ENCODE data around the gene GUSB. TPM values are rescaled to one million over a fixed set of nuclear protein-coding genes. Genes with fewer than 3 reads are reported as not detected.

Gene GUSB
- total and polyA plus RNA-seq, 2 donors (not counting 1 experiment from before 2014, with no cell fraction given) = 21.8 to 42.6 TPM

DNA sequence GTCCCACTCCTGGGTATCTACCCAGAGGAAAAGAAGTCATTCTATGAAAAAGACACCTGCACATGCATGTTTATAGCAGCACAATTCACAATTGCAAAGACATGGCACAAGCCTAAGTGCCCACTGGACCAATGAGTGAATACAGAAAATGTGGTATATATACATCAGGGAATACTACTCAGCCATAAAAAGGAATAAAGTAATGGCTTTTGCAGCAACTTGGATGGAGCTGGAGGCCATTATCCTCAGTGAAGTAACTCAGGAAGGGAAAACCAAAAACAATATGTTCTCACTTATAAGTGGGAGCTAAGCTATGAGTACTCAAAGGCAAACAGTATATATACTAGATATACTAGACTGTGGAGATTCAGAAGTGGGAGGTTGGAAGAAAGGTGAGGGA lies 55.4 kb downstream of the GUSB start:
- TF ChIP-seq, protein P1, sequence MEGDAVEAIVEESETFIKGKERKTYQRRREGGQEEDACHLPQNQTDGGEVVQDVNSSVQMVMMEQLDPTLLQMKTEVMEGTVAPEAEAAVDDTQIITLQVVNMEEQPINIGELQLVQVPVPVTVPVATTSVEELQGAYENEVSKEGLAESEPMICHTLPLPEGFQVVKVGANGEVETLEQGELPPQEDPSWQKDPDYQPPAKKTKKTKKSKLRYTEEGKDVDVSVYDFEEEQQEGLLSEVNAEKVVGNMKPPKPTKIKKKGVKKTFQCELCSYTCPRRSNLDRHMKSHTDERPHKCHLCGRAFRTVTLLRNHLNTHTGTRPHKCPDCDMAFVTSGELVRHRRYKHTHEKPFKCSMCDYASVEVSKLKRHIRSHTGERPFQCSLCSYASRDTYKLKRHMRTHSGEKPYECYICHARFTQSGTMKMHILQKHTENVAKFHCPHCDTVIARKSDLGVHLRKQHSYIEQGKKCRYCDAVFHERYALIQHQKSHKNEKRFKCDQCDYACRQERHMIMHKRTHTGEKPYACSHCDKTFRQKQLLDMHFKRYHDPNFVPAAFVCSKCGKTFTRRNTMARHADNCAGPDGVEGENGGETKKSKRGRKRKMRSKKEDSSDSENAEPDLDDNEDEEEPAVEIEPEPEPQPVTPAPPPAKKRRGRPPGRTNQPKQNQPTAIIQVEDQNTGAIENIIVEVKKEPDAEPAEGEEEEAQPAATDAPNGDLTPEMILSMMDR (conservative IDR thresholded peaks at IDR 0.05 in 1 of 2, IDR thresholded peaks at IDR 0.05 in 1 of 2; ENCODE audit: low read depth in 1 of 2, low read length in 2 of 2) = no peak
- no peak for TF ChIP-seq EZH2 (IDR thresholded peaks at IDR 0.05; ENCODE audit: low read length, missing control alignments)
- Histone ChIP-seq H3K4me1 (ENCODE audit: control insufficient read depth, extremely low read depth, insufficient read depth, low read length) (no peaks in the 10 kb centered on the region), H3K27ac (ENCODE audit: insufficient read depth, low read length) (no peak overlapping the region), H3K4me2 (ENCODE audit: extremely low read depth, insufficient read depth, low read length) (no peak overlapping the region), H3K9ac (ENCODE audit: insufficient read depth, low read length) (no peak overlapping the region), H3K79me2 (ENCODE audit: control insufficient read depth, insufficient read depth, low read length) (no peaks in the 10 kb centered on the region), H3K27me3 (ENCODE audit: control insufficient read depth, insufficient read depth, low read length) (no peaks in the 10 kb centered on the region), H3K36me3 (ENCODE audit: control insufficient read depth, insufficient read depth, low read length) (no peaks in the 10 kb centered on the region), H2AFZ (ENCODE audit: low read length) (no peak overlapping the region), H3K4me3 (replicated peaks in 1 of 4; ENCODE audit: control extremely low read depth in 1 of 4, insufficient read depth in 1 of 4, low read depth in 3 of 4, low read length in 4 of 4) (no peak overlapping the region), H3K9me3 (ENCODE audit: control insufficient read depth, insufficient read depth, low read depth, low read length) (no peaks in the 10 kb centered on the region), H4K20me1 (ENCODE audit: control insufficient read depth, extremely low read depth, insufficient read depth, low read length) (no peaks in the 10 kb centered on the region)
- DNase-seq (ENCODE audit: low read depth in 2 of 2) = no peak

DNA sequence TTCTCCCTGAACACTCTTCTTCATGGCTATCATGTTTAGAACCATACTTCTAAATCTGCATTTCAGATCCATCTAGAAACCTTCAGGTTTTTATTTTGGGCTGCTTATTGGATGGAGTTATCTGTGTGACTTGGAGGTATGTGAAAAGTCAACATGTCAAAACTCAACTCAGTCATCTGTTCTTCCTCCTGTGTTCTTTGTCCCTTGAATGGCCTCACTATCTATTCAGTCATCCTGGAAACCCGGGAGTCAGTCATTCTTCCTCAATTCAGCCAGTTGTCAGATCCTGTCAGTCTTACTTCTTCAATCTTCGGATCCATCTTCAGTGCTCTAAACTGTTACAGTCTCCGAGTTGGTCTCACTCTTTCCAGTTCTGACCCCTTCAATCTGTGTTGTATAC lies 57.0 kb downstream of the GUSB start:
- no peaks in the 10 kb centered on the region for H4K20me1 ChIP-seq (ENCODE audit: control insufficient read depth, extremely low read depth, insufficient read depth, low read length)
- H3K36me3 ChIP-seq (ENCODE audit: control insufficient read depth, insufficient read depth, low read length) = no peaks in the 10 kb centered on the region
- H2AFZ ChIP-seq (ENCODE audit: low read length) = no peak overlapping the region
- no peak for TF ChIP-seq EZH2 (IDR thresholded peaks at IDR 0.05; ENCODE audit: low read length, missing control alignments)
- TF ChIP-seq, protein P1 (conservative IDR thresholded peaks at IDR 0.05 in 1 of 2, IDR thresholded peaks at IDR 0.05 in 1 of 2; ENCODE audit: low read depth in 1 of 2, low read length in 2 of 2) = no peak
- H3K27ac ChIP-seq (ENCODE audit: insufficient read depth, low read length) = no peak overlapping the region
- no peaks in the 10 kb centered on the region for H3K79me2 ChIP-seq (ENCODE audit: control insufficient read depth, insufficient read depth, low read length)
- H3K9me3 ChIP-seq (ENCODE audit: control insufficient read depth, insufficient read depth, low read depth, low read length) = no peaks in the 10 kb centered on the region
- H3K27me3 ChIP-seq (ENCODE audit: control insufficient read depth, insufficient read depth, low read length) = no peaks in the 10 kb centered on the region
- DNase-seq (ENCODE audit: low read depth in 2 of 2) = no peak
- H3K4me2 ChIP-seq (ENCODE audit: extremely low read depth, insufficient read depth, low read length) = no peak overlapping the region
- H3K4me3 ChIP-seq (replicated peaks in 1 of 4; ENCODE audit: control extremely low read depth in 1 of 4, insufficient read depth in 1 of 4, low read depth in 3 of 4, low read length in 4 of 4) = no peak overlapping the region
- no peak overlapping the region for H3K9ac ChIP-seq (ENCODE audit: insufficient read depth, low read length)
- H3K4me1 ChIP-seq (ENCODE audit: control insufficient read depth, extremely low read depth, insufficient read depth, low read length) = no peaks in the 10 kb centered on the region

DNA sequence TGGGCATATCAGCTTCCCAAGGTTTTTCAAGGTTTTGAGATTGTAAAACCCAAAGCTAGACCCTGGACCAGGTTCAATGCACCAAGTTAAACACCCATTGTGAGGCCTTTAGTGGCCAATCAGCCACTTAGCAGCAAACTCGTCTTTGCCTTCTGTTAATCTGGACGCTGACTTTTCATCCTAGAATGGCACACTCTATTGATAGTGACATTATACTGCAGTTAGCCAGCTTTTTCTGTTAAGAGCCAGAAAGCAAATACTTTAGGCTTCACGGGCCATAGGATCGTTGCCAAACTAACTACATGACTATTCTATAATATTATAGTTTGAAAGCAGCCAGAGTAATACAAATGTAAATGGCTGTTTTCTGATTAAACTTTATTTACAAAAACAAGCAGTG lies 57.8 kb downstream of the GUSB start:
- Histone ChIP-seq H3K4me2 (ENCODE audit: extremely low read depth, insufficient read depth, low read length) (no peak overlapping the region), H3K9me3 (ENCODE audit: control insufficient read depth, insufficient read depth, low read depth, low read length) (no peaks in the 10 kb centered on the region), H3K4me1 (ENCODE audit: control insufficient read depth, extremely low read depth, insufficient read depth, low read length) (no peaks in the 10 kb centered on the region), H3K36me3 (ENCODE audit: control insufficient read depth, insufficient read depth, low read length) (no peaks in the 10 kb centered on the region), H3K4me3 (replicated peaks in 1 of 4; ENCODE audit: control extremely low read depth in 1 of 4, insufficient read depth in 1 of 4, low read depth in 3 of 4, low read length in 4 of 4) (no peak overlapping the region), H3K79me2 (ENCODE audit: control insufficient read depth, insufficient read depth, low read length) (no peaks in the 10 kb centered on the region), H3K27ac (ENCODE audit: insufficient read depth, low read length) (no peak overlapping the region), H4K20me1 (ENCODE audit: control insufficient read depth, extremely low read depth, insufficient read depth, low read length) (no peaks in the 10 kb centered on the region), H3K9ac (ENCODE audit: insufficient read depth, low read length) (no peak overlapping the region), H3K27me3 (ENCODE audit: control insufficient read depth, insufficient read depth, low read length) (no peaks in the 10 kb centered on the region), H2AFZ (ENCODE audit: low read length) (no peak overlapping the region)
- DNase-seq (ENCODE audit: low read depth in 2 of 2) = no peak
- TF ChIP-seq, protein P1 (conservative IDR thresholded peaks at IDR 0.05 in 1 of 2, IDR thresholded peaks at IDR 0.05 in 1 of 2; ENCODE audit: low read depth in 1 of 2, low read length in 2 of 2) = no peak
